Thyroid gland (tissue), 4 donors: ENCODE results near the gene NBPF15.
"Not testable (repeated sequence)": the region's sequence is repeated elsewhere in the genome, so short reads cannot be mapped to it uniquely, and the experiment has no call there.

Experiments
- POLR2A ChIP-seq, 2 donors: fragments of 450-650 bp; IDR thresholded peaks; one replicate each; pipeline ENCODE4 v1.6.1; 2017; ENCODE audit warnings: antibody characterized with exemption in 2 of 2, mild to moderate bottlenecking in 2 of 2, moderate library complexity in 1 of 2
- TF ChIP-seq, protein P1 (sequence below), 6 experiments: fragments of 200-600 bp in 3 of 6; fragments of 450-650 bp in 3 of 6; sonication (generic) in 3 of 6; IDR thresholded peaks; one replicate each; pipeline ENCODE4 v1.5.1; 2016 to 2019; ENCODE audit warnings: antibody characterized with exemption in 6 of 6, mild to moderate bottlenecking in 2 of 6, inconsistent platforms in 1 of 6, moderate library complexity in 1 of 6

DNA sequence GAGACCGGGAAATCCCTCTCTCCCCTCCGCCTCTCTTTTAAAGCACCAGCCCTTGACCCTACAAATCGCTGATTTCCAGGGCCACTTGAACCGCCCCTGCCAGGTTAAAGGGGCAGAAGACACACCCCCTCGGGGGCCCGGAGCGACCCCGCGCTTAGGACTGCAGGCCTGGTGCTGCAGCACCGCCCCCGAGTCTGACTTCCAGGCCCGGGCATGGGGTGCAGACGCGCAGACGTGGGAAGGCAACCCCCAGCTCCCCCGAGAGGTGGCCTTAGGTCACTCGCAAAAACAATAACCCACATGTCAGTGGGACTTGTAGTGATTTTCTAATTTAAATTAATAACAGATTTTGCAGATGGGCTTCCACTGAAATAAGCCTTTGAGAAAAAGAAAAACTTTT is 309 bp upstream of the NBPF15 start:
- TF ChIP-seq, protein P1, sequence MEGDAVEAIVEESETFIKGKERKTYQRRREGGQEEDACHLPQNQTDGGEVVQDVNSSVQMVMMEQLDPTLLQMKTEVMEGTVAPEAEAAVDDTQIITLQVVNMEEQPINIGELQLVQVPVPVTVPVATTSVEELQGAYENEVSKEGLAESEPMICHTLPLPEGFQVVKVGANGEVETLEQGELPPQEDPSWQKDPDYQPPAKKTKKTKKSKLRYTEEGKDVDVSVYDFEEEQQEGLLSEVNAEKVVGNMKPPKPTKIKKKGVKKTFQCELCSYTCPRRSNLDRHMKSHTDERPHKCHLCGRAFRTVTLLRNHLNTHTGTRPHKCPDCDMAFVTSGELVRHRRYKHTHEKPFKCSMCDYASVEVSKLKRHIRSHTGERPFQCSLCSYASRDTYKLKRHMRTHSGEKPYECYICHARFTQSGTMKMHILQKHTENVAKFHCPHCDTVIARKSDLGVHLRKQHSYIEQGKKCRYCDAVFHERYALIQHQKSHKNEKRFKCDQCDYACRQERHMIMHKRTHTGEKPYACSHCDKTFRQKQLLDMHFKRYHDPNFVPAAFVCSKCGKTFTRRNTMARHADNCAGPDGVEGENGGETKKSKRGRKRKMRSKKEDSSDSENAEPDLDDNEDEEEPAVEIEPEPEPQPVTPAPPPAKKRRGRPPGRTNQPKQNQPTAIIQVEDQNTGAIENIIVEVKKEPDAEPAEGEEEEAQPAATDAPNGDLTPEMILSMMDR (IDR thresholded peaks at IDR 0.05), result not testable (repeated sequence)
- TF ChIP-seq POLR2A (IDR thresholded peaks at IDR 0.05), result not testable (repeated sequence)
